ENCODE results near the gene TMEM52. TPM values are rescaled to one million over a fixed set of nuclear protein-coding genes. Genes with fewer than 3 reads are reported as not detected.
A peak's percentile ranks its signal among the peaks of the same experiment; 100 is the strongest.

The TMEM52 gene
- total RNA-seq (1 to 10 TPM in 1 of 2 experiments, not detected in 1; 1.0 TPM), polyA plus RNA-seq (under 1 TPM in 2 of 3 donors, not detected in 1; 0.20 to 0.53 TPM), total RNA-seq (0 to 1.4 (median 0.48) reads per million in 6 experiments)

GRCh38 chr1:1918901-1919303 lies at the start of gene TMEM52:
Gene TMEM52, minus strand, starts transcription at chr1:1919279. Its CDS starts 14 bp downstream, at chr1:1919265.
- POLR2A ChIA-PET: interaction anchor here (2.3 kb wide), 1 partner anchor 10 kb away, joined by 13 read pairs; no protein-coding TSS in a partner anchor
- DNase-seq (no peak), ATAC-seq (peak; percentile 2 to 35)
- Mint-ChIP-seq H3K4me1 (peaks cover under 1 to 12% (median 5%) of the 10 kb centered on the region in 4 donors), H3K4me3 (peak within 1 kb of the TSS; percentile 48 to 80 (median 66)), H3K36me3 (no peaks in the 10 kb centered on the region), H3K9me3 (no peaks in the 10 kb centered on the region), H3K27ac (peak within 1 kb of the TSS in 6 of 10 donors; percentile 19 to 87 (median 65)), H3K27me3 (no peaks in the 10 kb centered on the region)

GRCh38 chr1:1967879-1968278 lies 48.8 kb upstream of the TMEM52 start:
- H3K4me1 Mint-ChIP-seq: no peaks in the 10 kb centered on the region
- ATAC-seq: no peak
- no peak for DNase-seq
- POLR2A ChIA-PET: no interaction called here
- no peaks in the 10 kb centered on the region for H3K9me3 Mint-ChIP-seq
- H3K36me3 Mint-ChIP-seq: no peaks in the 10 kb centered on the region
- peaks cover 2 to 25% (median 4%) of the 10 kb centered on the region in 5 donors for H3K27me3 Mint-ChIP-seq
- no peak overlapping the region for H3K4me3 Mint-ChIP-seq
- peak overlapping the region in 2 of 10 donors; percentile 37 to 69 for H3K27ac Mint-ChIP-seq

- Mint-ChIP-seq H3K4me3 (no peak overlapping the region), H3K9me3 (no peaks in the 10 kb centered on the region), H3K27me3 (peaks cover 2 to 27% (median 4%) of the 10 kb centered on the region in 5 donors), H3K27ac (no peak overlapping the region), H3K4me1 (no peaks in the 10 kb centered on the region), H3K36me3 (no peaks in the 10 kb centered on the region)
- DNase-seq (no peak), ATAC-seq (no peak)
- POLR2A ChIA-PET: interaction anchor here (0.7 kb wide), 1 partner anchor 10 kb away, joined by 5 read pairs; no protein-coding TSS in a partner anchor
Observed at GRCh38 chr1:1967151-1967550, 48.1 kb upstream of the TMEM52 start.

GRCh38 chr1:1966071-1966740 lies 47.1 kb upstream of the TMEM52 start:
- H3K9me3 Mint-ChIP-seq: no peaks in the 10 kb centered on the region
- ATAC-seq (no peak), DNase-seq (no peak)
- peaks cover 2 to 29% (median 8%) of the 10 kb centered on the region in 5 donors for H3K27me3 Mint-ChIP-seq
- H3K27ac Mint-ChIP-seq: no peak overlapping the region
- H3K4me1 Mint-ChIP-seq: no peaks in the 10 kb centered on the region
- POLR2A ChIA-PET: no interaction called here
- no peak overlapping the region for H3K4me3 Mint-ChIP-seq
- H3K36me3 Mint-ChIP-seq: no peaks in the 10 kb centered on the region

- POLR2A ChIA-PET: no interaction called here
- ATAC-seq (no peak), DNase-seq (no peak)
- no peak overlapping the region for H3K27ac Mint-ChIP-seq
- H3K4me1 Mint-ChIP-seq: no peaks in the 10 kb centered on the region
- H3K36me3 Mint-ChIP-seq: no peaks in the 10 kb centered on the region
- H3K9me3 Mint-ChIP-seq: no peaks in the 10 kb centered on the region
- H3K4me3 Mint-ChIP-seq: no peak overlapping the region
- H3K27me3 Mint-ChIP-seq: peaks cover 7 to 35% (median 15%) of the 10 kb centered on the region in 5 donors
Observed at GRCh38 chr1:1965546-1965945, 46.5 kb upstream of the TMEM52 start.

- peaks cover 7 to 40% (median 16%) of the 10 kb centered on the region in 5 donors for H3K27me3 Mint-ChIP-seq
- POLR2A ChIA-PET: no interaction called here
Observed at GRCh38 chr1:1964811-1965210, 45.7 kb upstream of the TMEM52 start.

GRCh38 chr1:1963570-1963969 lies 44.5 kb upstream of the TMEM52 start:
- Mint-ChIP-seq H3K4me3 (no peak overlapping the region), H3K9me3 (no peaks in the 10 kb centered on the region), H3K4me1 (peaks cover 0 to 2% (median 0%) of the 10 kb centered on the region in 4 donors), H3K27ac (no peak overlapping the region), H3K27me3 (peaks cover 7 to 52% (median 16%) of the 10 kb centered on the region in 5 donors), H3K36me3 (no peaks in the 10 kb centered on the region)
- no peak for ATAC-seq
- POLR2A ChIA-PET: no interaction called here
- DNase-seq: no peak

More at GRCh38 chr1:1964811-1965210, 45.7 kb upstream of the TMEM52 start:
- Mint-ChIP-seq H3K36me3 (no peaks in the 10 kb centered on the region), H3K4me1 (no peaks in the 10 kb centered on the region), H3K27ac (no peak overlapping the region), H3K9me3 (no peaks in the 10 kb centered on the region), H3K4me3 (no peak overlapping the region)
- DNase-seq (no peak), ATAC-seq (no peak)

- Mint-ChIP-seq H3K4me1 (peaks cover 0 to 2% (median 0%) of the 10 kb centered on the region in 4 donors), H3K27ac (peak overlapping the region in 2 of 10 donors; percentile 44 to 57), H3K4me3 (no peak overlapping the region), H3K36me3 (no peaks in the 10 kb centered on the region), H3K27me3 (peaks cover 11 to 58% (median 19%) of the 10 kb centered on the region in 5 donors), H3K9me3 (peaks cover 0 to 2% (median 0%) of the 10 kb centered on the region in 9 donors)
- POLR2A ChIA-PET: interaction anchor here (0.6 kb wide), 1 partner anchor 87 kb away, joined by 4 read pairs; no protein-coding TSS in a partner anchor
- DNase-seq (no peak), ATAC-seq (no peak)
Observed at GRCh38 chr1:1962752-1963151, 43.7 kb upstream of the TMEM52 start.

GRCh38 chr1:1960480-1961196 lies 41.6 kb upstream of the TMEM52 start:
- Mint-ChIP-seq H3K4me1 (peaks cover 0 to 2% (median 0%) of the 10 kb centered on the region in 4 donors), H3K9me3 (peaks cover 0 to 2% (median 0%) of the 10 kb centered on the region in 9 donors), H3K4me3 (no peak overlapping the region), H3K36me3 (no peaks in the 10 kb centered on the region), H3K27ac (peak overlapping the region in 1 of 10 donors; percentile 38), H3K27me3 (peaks cover 10 to 53% (median 19%) of the 10 kb centered on the region in 5 donors)
- POLR2A ChIA-PET: no interaction called here
- ATAC-seq (no peak), DNase-seq (no peak)

- POLR2A ChIA-PET: no interaction called here
- DNase-seq (peak; percentile 30 to 78 (median 50)), ATAC-seq (peak; percentile 62 to 68)
- peaks cover 10 to 53% (median 19%) of the 10 kb centered on the region in 5 donors for H3K27me3 Mint-ChIP-seq
- H3K9me3 Mint-ChIP-seq: peaks cover 0 to 2% (median 0%) of the 10 kb centered on the region in 9 donors
- H3K36me3 Mint-ChIP-seq: no peaks in the 10 kb centered on the region
- no peak overlapping the region for H3K27ac Mint-ChIP-seq
- H3K4me3 Mint-ChIP-seq: no peak overlapping the region
- H3K4me1 Mint-ChIP-seq: peaks cover 0 to 2% (median 0%) of the 10 kb centered on the region in 4 donors
Observed at GRCh38 chr1:1959840-1960479, 40.9 kb upstream of the TMEM52 start.

GRCh38 chr1:1959459-1959839 lies 40.4 kb upstream of the TMEM52 start:
- Mint-ChIP-seq H3K9me3 (peaks cover 0 to 2% (median 0%) of the 10 kb centered on the region in 9 donors), H3K27ac (no peak overlapping the region), H3K27me3 (peaks cover 10 to 51% (median 19%) of the 10 kb centered on the region in 5 donors), H3K4me1 (peaks cover 0 to 2% (median under 1%) of the 10 kb centered on the region in 4 donors), H3K4me3 (no peak overlapping the region), H3K36me3 (no peaks in the 10 kb centered on the region)
- peak in 1 of 10 donors; percentile 42 for DNase-seq
- ATAC-seq: no peak
- POLR2A ChIA-PET: no interaction called here

GRCh38 chr1:1958071-1958541 lies 39.0 kb upstream of the TMEM52 start:
- H3K27me3 Mint-ChIP-seq: peaks cover 10 to 43% (median 17%) of the 10 kb centered on the region in 5 donors
- H3K4me3 Mint-ChIP-seq: no peak overlapping the region
- DNase-seq (peak in 1 of 10 donors; percentile 51), ATAC-seq (no peak)
- H3K27ac Mint-ChIP-seq: no peak overlapping the region
- peaks cover 0 to 2% (median 0%) of the 10 kb centered on the region in 9 donors for H3K9me3 Mint-ChIP-seq
- H3K36me3 Mint-ChIP-seq: no peaks in the 10 kb centered on the region
- POLR2A ChIA-PET: no interaction called here
- peaks cover 0 to 2% (median under 1%) of the 10 kb centered on the region in 4 donors for H3K4me1 Mint-ChIP-seq
